NCI-H1092 (cell line): Measurements from ENCODE around the gene SULT1A3.
"Not testable (repeated sequence)": the region's sequence is repeated elsewhere in the genome, so short reads cannot be mapped to it uniquely, and the experiment has no call there.

Experiments
- DNase-seq: peaks from one replicate; lab custom pipeline; 2025; lab: John Stamatoyannopoulos, UW

Gene SULT1A3

DNA sequence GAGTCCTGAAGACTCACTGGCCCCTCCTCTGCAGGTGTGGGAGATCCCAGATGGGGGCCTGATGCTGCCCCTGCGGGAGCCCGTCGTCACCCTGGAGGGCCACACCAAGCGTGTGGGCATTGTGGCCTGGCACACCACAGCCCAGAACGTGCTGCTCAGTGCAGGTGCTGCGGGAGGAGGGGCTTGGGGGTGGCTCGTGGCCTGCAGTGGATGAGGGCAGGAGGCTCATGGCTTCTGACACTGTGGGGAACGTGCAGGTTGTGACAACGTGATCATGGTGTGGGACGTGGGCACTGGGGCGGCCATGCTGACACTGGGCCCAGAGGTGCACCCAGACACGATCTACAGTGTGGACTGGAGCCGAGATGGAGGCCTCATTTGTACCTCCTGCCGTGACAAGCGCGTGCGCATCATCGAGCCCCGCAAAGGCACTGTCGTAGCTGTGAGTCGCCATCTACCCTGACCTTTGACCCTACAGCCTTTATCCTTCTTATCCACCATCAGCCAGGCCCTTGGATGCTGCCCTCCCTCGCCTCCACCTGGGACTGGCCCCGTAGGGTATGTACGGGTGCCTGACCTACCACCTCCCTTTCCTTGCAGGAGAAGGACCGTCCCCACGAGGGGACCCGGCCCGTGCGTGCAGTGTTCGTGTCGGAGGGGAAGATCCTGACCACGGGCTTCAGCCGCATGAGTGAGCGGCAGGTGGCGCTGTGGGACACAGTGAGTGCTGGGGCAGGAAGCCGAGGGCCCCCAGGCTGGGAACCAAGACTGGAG is 12.1 kb upstream of the SULT1A3 start:
- DNase-seq, result no peak

DNA sequence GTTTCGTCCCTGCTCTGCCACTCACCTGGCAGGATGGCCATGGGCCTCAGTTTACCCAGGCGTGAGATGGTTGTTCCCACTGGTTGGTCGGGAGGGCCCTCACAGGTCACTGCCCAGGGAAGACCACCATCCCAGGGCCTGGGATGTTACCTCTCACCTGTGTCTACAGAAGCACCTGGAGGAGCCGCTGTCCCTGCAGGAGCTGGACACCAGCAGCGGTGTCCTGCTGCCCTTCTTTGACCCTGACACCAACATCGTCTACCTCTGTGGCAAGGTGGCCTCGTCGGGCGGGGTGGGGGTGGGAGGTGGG is 11.5 kb upstream of the SULT1A3 start:
- no peak for DNase-seq

DNA sequence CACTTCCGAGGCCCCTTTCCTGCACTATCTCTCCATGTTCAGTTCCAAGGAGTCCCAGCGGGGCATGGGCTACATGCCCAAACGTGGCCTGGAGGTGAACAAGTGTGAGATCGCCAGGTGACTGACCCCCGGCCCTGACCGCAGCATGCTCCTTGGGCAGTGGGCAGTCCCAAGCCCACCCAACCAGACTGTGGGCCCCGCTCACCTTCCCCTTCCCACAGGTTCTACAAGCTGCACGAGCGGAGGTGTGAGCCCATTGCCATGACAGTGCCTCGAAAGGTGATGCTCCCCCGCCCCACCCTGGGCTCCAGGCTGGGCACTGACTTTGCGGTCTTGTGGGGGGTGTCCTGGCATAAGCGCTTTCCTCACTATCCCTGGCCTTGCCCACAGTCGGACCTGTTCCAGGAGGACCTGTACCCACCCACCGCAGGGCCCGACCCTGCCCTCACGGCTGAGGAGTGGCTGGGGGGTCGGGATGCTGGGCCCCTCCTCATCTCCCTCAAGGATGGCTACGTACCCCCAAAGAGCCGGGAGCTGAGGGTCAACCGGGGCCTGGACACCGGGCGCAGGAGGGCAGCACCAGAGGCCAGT is 11.0 kb upstream of the SULT1A3 start:
- DNase-seq, result no peak

DNA sequence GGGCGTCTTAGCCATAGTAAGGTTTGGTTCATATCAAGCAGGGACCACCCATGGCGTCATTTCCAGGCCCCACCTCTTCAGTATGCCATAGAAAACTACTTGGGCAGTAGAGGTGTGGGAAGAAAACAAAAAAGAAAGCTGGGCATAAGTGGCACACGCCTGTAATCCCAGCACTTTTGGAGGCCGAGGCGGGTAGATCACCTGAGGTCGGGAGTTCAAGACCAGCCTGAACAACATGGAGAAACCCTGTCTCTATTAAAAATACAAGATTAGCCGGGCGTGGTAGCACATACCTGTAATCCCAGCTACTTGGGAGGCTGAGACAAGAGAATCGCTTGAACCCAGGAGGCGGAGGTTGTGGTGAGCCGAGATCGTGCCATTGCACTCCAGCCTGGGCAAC is 7.9 kb upstream of the SULT1A3 start:
- DNase-seq, result not testable (repeated sequence)

DNA sequence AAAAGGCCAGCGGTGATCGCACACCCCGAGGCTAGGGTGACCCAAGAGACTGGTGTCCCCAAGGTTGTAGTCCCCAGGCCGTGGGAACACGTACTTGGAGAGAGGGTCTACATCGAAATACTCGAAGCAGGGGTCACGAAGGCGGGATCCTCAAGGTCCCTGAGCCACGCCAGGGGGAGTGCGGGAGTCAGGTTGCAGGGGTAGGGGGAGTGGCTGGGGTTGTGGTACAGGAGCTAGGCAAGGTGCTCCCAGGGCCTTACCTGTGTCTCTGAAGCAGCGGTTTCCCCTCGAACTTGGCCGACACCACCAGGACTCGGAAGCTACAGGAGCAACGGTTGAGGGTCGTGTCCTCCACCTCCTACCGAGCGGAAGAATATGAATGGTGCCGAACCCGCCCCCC is 6.0 kb upstream of the SULT1A3 start:
- not testable (repeated sequence) for DNase-seq

DNA sequence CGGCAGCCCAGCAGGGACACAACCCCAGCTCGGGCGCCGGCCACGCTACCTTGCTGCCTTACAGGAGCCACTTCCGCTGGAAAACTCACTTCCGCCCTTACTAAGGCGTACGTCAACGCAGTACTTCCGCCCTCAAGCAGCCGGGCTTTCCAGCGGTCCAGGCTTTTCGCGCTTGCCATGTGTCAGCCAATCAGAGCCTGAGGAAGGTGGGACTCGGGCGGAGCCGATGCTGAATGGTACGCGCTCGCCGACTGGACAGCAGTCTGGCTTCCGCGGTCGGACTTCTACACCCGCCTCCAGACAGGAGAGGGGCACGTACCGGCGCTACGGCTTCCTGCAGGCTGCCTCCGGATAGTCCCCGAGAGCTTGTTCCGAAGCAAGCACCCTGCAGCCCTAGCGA is 5.4 kb upstream of the SULT1A3 start, which contains the start of the genes BOLA2B and SLX1A:
TSS of gene BOLA2B (minus strand) at position 52 of the 400 bp plus-strand sequence. CDS start 71 bp downstream, outside the sequence.
TSS of gene SLX1A (plus strand) at position 261 of the 400 bp plus-strand sequence. CDS start 210 bp downstream, outside the sequence.
- not testable (repeated sequence) for DNase-seq

DNA sequence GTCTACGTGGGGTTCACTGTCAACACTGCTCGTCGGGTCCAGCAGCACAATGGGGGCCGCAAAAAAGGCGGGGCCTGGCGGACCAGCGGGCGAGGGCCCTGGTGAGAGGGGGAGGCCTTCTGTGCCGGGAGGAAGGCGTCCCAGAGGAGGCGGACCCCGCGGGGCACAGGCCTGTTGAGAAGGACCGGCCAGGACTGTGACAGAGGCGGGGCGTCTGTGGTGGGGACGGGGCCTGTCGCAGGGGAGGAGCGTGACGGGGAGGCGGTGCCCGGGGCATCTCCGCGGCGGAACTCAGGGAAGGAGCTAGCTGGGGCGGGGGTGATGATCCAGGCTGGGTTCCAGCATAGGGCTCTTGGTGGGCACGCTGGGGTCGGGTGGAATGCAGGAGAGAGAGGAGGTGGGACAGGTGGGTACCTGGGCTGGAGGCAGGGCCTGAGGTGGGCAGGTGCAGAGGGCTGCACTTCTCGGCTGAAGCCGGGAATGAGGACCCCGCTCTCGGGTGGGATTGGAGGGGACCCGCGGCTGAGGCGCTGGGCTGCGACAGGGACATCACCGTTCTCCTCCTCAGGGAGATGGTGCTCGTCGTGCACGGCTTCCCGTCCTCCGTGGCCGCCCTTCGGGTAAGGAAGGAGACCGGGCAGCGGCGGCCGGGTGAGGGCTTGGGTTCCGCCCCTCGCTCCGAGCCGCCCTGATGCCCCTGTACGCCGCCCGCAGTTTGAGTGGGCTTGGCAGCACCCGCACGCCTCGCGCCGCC is 4.7 kb upstream of the SULT1A3 start:
- not testable (repeated sequence) for DNase-seq

DNA sequence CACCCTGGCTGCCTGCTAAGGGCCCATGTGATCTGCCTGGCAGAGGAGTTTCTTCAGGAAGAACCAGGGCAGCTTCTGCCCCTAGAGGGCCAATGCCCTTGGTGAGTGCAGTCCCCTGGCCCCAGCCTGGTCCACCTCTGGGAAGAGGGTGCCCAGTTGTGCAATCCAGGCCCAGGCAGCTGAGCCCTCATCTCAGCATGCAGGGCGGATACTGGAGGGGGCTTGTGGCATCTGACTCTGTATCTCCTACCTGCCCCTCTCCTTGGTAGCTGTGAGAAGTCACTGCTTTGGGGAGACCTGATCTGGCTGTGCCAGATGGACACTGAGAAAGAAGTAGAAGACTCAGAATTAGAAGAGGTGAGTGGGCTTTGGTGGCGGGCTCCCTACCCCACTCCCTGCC is 2.1 kb upstream of the SULT1A3 start:
- not testable (repeated sequence) for DNase-seq

DNA sequence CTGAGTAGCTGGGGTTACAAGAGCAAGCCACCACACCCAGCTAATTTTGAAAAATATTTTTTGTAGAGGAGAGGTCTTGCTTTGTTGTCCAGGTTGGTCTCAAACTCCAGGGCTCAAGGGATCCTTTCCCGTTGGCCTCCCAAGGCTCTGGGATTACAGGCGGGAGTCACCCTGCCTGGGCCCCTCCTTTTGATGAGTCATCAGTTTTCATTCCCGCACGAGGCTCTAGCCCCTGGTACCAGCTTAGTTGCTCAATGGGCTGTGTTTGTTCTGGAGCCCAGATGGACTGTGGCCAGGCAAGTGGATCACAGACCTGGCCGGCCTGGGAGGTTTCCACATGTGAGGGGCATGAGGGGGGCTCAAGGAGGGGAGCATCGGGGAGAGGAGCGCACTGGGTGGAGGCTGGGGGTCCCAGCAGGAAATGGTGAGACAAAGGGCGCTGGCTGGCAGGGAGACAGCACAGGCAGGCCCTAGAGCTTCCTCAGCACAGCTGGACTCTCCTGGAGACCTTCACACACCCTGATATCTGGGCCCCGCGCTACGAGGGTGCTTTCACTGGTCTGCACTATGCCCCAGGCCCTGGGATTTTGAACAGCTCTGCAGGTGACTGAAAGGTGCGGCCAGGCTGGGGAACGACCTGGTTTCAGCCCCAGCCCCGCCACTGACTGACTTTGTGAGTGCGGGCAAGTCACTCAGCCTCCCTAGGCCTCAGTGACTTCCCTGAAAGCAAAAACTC is 721 bp downstream of the SULT1A3 start:
- not testable (repeated sequence) for DNase-seq

DNA sequence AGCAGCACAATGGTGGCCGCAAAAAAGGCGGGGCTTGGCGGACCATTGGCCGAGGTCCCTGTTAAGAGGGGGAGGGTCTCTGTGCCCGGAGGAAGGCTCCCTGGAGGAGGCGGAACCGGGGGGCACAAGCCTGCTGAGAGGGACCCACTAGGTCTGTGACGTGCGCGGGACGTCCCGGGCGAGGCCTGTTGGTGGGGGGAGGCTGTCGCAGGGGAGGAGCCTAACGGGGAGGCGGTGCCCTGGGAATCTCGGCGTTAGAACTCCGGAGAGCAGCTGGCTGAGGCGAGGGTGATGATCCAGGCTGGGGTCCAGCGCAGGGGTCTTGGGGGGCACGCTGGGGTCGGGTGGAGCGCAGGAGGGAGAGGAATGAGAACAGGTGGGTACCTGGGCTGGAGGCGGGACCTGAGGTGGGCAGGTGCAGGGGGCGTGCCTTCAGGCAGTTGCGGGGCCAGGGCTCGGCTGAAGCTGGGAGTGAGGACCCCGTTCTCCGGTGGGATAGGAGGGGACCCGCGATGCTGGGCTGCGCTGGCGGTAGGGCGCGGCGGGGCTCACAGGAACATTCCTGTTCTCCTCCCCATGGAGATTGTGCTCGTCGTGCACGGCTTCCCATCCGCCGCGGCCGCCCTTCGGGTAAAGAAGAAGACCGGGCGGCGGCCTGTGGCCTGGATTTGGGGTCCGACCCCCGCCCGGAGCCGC is 6.6 kb downstream of the SULT1A3 start:
- DNase-seq, result not testable (repeated sequence)

DNA sequence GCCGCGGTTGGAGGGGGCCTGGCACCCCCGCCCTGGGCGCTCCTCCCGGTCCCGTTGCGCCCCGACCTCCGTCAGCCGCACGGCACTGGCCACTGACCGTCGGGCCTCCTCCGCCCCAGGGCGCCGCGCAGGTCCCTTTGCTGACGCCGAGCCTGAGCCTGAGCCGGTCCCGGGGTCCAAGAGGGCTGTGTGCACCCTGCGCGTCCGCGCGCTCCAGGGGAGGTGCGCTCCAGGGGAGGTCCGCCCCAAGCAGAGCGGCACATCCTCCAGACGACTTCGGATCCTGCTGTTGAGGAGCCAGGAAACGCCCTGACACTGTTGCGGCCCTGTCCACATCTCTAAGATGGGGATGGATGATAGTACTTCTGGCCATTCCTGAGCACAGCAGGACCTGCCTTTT is 7.2 kb downstream of the SULT1A3 start:
- DNase-seq, result not testable (repeated sequence)

DNA sequence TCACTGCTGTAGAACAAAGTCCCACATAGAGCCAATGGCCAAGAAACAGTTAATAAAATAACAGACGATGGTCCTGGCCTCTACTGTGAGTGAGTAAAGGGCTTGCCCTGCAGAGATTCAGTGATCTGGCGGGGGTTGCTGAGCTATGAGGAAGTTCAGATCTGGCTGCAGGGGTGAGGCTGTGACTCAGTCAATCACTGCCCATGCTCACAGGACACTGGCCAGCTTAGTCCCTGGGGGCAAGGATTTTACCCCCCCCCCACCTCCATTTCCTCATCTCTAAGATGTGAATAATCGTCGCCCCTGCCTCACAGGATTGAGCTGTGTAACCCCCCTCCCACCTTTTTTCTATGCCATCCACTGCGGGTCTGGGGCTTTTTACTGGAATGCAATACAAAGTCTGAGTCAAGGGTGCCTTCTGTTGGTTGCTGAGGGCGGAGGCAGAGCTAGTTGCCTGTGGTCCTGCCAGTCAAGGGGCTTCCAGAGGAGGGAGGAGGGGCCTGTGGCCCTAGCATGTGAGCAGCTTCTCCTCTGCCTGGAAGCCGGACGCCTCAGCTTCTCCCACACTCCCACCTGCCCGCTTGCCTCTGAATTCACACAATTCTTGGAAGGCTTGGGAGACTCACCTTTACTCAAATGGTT is 8.1 kb downstream of the SULT1A3 start:
- not testable (repeated sequence) for DNase-seq

DNA sequence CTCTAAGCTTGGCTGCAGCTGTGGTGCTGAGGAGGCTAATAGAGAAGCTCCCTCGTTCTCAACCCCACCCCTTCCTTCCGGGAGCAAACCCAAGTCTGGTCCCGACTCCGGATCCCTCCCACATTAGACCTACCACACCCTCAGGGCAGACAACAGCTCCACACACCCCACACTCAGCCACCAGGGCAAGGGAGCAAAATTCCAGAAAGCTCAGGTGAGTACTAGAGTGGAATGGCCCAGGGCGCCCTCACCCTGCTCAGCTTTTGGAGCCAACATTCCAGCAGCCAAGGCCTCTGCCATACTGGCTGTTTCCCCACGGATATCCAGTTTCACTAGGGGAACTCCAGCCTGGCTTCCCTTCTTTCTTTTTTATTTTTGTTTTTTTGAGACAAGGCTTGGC is 10.0 kb downstream of the SULT1A3 start:
- not testable (repeated sequence) for DNase-seq

DNA sequence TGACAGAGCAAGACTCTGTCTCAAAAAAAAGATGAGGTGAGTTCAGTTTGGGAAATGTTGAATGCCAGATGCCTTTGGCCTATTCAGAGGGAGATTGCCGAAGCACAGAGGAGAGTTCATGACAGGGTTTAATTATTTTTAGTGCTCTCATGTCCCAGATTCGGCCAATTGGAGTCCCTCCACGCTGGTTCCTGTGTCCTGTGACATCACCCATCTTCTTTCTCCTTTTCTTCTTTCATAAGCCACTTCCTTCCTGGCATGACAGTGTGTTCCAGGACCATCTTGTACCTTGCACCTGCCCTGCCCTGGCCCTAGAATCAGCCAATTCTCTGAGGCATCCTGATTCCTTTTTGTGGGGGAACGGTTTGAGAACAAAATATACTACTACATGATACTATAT is 12.4 kb downstream of the SULT1A3 start:
- DNase-seq, result not testable (repeated sequence)

DNA sequence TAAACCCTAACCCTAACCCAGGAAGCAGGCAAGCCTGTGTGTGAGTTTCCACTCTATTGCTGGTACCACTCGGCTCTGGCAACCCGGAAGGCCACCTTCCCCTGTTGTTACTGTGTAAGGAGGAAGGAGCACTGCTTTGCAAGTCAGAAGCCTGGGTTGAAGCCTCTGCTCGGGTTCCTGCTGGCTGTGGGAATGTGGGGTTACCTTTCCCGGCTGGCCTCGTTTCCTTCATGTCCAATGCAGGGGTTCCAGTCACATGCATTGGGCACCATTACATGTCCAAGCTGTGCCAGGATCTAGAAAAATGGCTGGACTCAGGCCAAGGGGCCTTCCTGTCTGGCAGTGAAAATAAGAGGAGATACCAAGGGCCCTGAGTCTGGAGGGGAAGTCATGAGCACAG is 18.0 kb downstream of the SULT1A3 start:
- DNase-seq, result not testable (repeated sequence)

DNA sequence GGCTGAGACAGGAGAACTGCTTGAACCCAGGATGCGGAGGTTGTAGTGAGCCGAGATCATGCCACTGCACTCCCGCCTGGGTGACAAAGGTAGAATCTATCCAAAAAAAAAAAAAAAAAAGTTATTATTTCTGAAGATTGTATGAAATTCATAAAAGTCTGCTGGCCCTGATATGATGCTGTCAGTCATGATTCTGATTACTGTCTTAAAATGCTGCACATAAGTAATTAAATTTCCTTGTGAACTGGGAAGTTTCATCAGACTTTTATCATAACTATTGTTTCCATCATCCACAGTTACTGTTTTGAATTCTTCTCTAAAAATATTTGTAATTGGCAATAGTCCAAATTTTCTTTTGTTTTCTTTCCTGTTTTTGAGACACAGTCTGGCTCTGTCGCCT is 49.3 kb downstream of the SULT1A3 start, which contains the start of gene NPIPB13:
TSS of gene NPIPB13 (minus strand) at position 101 of the 400 bp plus-strand sequence. CDS start 2,906 bp downstream, outside the sequence.
- not testable (repeated sequence) for DNase-seq
